Measurements from ENCODE around the gene CXCR5. TPM values are rescaled to one million over a fixed set of nuclear protein-coding genes. Genes with fewer than 3 reads are reported as not detected.
A peak's percentile ranks its signal among the peaks of the same experiment; 100 is the strongest.

The CXCR5 gene
- total RNA-seq, 1 experiment from 2014 or later, result not detected

DNA sequence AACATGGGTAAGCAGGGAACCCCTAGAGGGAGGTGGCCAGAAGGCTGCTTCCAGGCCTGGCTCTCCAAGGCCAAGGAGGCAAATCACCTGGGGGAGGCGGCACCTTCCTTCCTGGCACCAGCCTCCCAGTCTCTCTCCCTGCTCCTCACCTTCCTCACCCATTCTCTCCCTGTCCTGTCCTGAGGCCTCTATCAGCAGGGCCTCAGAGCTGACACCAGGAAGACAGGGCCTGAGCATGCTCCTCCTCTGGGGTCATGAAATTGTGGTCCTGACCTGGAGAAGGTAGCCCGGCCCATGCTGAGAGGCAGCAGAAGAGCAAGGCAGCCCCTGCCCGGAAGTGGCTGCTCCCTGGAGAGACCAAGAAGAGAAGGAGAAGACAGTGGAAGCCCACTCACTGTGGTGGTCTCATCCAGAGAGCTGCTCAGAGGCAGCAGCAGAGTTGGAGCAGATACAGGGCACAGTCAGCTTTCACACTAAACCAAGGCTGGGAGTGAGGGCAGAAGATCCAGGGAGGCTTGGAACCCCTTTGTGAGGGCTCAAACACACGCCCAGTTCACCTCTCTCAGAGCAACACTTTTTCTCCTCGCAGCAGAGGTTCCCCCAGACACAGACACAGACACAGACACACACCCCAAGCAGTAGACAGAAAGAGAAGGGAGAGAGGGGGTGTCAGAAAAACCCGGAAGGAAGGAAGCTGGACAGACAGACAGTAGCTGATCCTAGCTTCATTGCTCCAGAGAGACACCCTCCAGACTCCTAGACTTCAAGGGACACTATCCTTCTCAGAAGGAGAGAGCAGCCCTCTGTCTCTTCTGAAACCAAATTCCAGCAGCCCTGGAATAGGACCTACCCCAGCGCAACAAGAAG is 40.3 kb downstream of the CXCR5 start:
- Histone ChIP-seq H3K27me3 (ENCODE audit: low read length) (no peaks in the 10 kb centered on the region), H3K9me3 (ENCODE audit: low read length) (no peaks in the 10 kb centered on the region), H3K4me3 (ENCODE audit: low read length) (peak overlapping the region; percentile 94), H2AFZ (ENCODE audit: low read length) (no peak overlapping the region), H3F3A (ENCODE audit: low read length, unreplicated experiment) (peaks cover 12% of the 10 kb centered on the region), H3K36me3 (ENCODE audit: low read depth, low read length) (no peaks in the 10 kb centered on the region), H3K4me1 (ENCODE audit: insufficient read depth, low read length) (peaks cover 69% of the 10 kb centered on the region), H4K20me1 (ENCODE audit: low read length) (peaks cover 23% of the 10 kb centered on the region), H3K9me2 (replicated peaks; ENCODE audit: low read length) (no peaks in the 10 kb centered on the region), H3K9ac (ENCODE audit: low read length) (peak overlapping the region; percentile 84), H3K79me2 (ENCODE audit: low read length) (peaks cover 78% of the 10 kb centered on the region), H3K4me2 (ENCODE audit: low read length) (peak overlapping the region; percentile 97), H3K27ac (ENCODE audit: low read length) (peak overlapping the region; percentile 97)
- CTCF ChIA-PET, result interaction anchor here (0.5 kb wide), 1 partner anchor 725 kb away, joined by 6 read pairs; no protein-coding TSS in a partner anchor
- BruUV-seq (replicated peaks), result no TSS peak
- no peak for ATAC-seq
- DNase-seq, result peak; percentile 32
- intact Hi-C loops (cut with micrococcal nuclease), result no loop called here
- TF ChIP-seq, protein P1, sequence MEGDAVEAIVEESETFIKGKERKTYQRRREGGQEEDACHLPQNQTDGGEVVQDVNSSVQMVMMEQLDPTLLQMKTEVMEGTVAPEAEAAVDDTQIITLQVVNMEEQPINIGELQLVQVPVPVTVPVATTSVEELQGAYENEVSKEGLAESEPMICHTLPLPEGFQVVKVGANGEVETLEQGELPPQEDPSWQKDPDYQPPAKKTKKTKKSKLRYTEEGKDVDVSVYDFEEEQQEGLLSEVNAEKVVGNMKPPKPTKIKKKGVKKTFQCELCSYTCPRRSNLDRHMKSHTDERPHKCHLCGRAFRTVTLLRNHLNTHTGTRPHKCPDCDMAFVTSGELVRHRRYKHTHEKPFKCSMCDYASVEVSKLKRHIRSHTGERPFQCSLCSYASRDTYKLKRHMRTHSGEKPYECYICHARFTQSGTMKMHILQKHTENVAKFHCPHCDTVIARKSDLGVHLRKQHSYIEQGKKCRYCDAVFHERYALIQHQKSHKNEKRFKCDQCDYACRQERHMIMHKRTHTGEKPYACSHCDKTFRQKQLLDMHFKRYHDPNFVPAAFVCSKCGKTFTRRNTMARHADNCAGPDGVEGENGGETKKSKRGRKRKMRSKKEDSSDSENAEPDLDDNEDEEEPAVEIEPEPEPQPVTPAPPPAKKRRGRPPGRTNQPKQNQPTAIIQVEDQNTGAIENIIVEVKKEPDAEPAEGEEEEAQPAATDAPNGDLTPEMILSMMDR (conservative IDR thresholded peaks at IDR 0.05; ENCODE audit: low read depth, low read length), result no peak
- TF ChIP-seq EZH2phosphoT487 (IDR thresholded peaks at IDR 0.05; ENCODE audit: borderline replicate concordance, low read length), result no peak
- no peak for TF ChIP-seq EZH2 (IDR thresholded peaks at IDR 0.05; ENCODE audit: low read length, unreplicated experiment)
- POLR2A ChIA-PET (ENCODE audit: unreplicated experiment), result interaction anchor here (0.6 to 1.1 kb wide), 3 partner anchors 10 to 14 kb away, joined by 3 to 11 read pairs (median 5); no protein-coding TSS in a partner anchor

DNA sequence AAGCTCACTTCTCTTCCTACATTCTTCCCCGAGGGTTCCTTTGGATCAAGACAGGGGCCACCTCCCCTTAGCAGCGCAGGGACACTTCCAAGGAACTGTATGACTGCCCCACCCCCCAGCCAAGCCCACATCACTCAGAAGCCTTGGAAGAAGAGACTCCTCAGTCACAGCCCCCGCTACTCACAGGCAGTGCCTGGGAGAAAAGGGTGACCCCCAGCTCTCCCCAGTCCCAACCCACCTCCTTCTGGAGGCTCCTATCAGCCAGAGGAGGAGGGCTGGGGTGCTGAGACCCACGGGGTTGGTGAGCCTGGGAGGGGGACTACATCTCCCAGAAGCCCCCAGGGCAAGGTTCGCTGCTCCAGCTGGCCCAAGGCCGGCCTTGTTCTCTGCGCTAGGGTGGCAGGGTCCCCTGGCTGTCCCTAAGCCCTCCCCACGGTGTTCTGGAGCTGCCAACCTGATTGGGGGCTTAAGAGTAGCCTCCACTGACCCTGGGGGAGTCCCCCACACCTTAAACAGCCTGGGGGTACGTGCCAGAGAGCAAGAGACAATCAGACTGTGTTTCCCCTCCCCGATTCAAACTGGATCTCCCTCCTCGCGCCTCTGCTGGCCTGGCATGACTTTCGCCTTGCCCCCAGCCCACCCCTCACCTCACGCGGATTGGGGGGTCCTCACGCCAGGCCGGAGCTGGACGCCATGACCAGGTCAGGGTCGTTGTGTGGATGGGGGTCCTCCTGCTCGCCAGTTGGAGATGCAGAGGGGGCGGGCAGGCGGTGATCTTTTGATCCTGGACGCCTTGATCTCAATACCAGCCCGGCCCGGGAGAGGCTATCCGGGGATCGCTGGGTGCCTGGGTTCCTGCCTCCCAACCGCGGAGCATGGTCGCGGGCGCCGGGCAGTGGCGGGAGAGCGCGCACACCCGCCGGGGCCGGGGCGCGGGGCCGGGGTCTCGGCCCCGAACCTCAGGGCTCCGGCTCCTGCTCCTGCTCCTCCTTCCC is 41.2 kb downstream of the CXCR5 start:
- intact Hi-C loops (cut with micrococcal nuclease), result no loop called here
- peak overlapping the region; percentile 97 for H3K27ac ChIP-seq (ENCODE audit: low read length)
- H3K36me3 ChIP-seq (ENCODE audit: low read depth, low read length), result no peaks in the 10 kb centered on the region
- peaks cover 73% of the 10 kb centered on the region for H3K79me2 ChIP-seq (ENCODE audit: low read length)
- peaks cover 62% of the 10 kb centered on the region for H3K4me1 ChIP-seq (ENCODE audit: insufficient read depth, low read length)
- H4K20me1 ChIP-seq (ENCODE audit: low read length), result peaks cover 23% of the 10 kb centered on the region
- ChIA-PET POLR2A (ENCODE audit: unreplicated experiment) (interaction anchor here (0.7 to 1.1 kb wide), 3 partner anchors 11 to 16 kb away, joined by 3 to 11 read pairs (median 4); no protein-coding TSS in a partner anchor), CTCF (interaction anchor here (0.5 to 1.1 kb wide), 3 partner anchors 14 to 726 kb away, joined by 3 to 23 read pairs (median 6); no protein-coding TSS in a partner anchor)
- H3K9me2 ChIP-seq (replicated peaks; ENCODE audit: low read length), result no peaks in the 10 kb centered on the region
- peak overlapping the region; percentile 84 for H3K9ac ChIP-seq (ENCODE audit: low read length)
- no peaks in the 10 kb centered on the region for H3K9me3 ChIP-seq (ENCODE audit: low read length)
- peaks cover 12% of the 10 kb centered on the region for H3F3A ChIP-seq (ENCODE audit: low read length, unreplicated experiment)
- H3K4me3 ChIP-seq (ENCODE audit: low read length), result peak overlapping the region; percentile 94
- TSS peak; percentile 47 for BruUV-seq (replicated peaks)
- H2AFZ ChIP-seq (ENCODE audit: low read length), result no peak overlapping the region
- TF ChIP-seq, protein P1 (conservative IDR thresholded peaks at IDR 0.05; ENCODE audit: low read depth, low read length), result no peak
- no peak for TF ChIP-seq EZH2 (IDR thresholded peaks at IDR 0.05; ENCODE audit: low read length, unreplicated experiment)
- no peak for TF ChIP-seq EZH2phosphoT487 (IDR thresholded peaks at IDR 0.05; ENCODE audit: borderline replicate concordance, low read length)
- ATAC-seq (no peak), DNase-seq (peak; percentile 54)
- H3K4me2 ChIP-seq (ENCODE audit: low read length), result peak overlapping the region; percentile 97
- no peaks in the 10 kb centered on the region for H3K27me3 ChIP-seq (ENCODE audit: low read length)
